HepG2 (cell line): ENCODE measurements around the gene FAT1. TPM values are rescaled to one million over a fixed set of nuclear protein-coding genes. Genes with fewer than 3 reads are reported as not detected.

Experiments
- ATAC-seq: fragments of 200-7000 bp; cut with Tn5 transposase; 3 replicates; pipeline ENCODE4 v1.9.1; 2020; ENCODE audit warnings: mild to moderate bottlenecking, moderate library complexity
- BruUV-seq: library from RNA; stranded (reverse); fragments of 400-500 nt; replicated peaks from 2 replicates; lab custom pipeline; 2021; lab: Mats Ljungman, UMichigan
- CTCF ChIA-PET: fragments of 300-600 bp; formaldehyde crosslinking; extraction: SDS; loops from one replicate; lab custom pipeline; 2021; ENCODE audit warnings: low total read pairs, inconsistent platforms, low intra/inter-chr PET ratio; lab: Yijun Ruan, JAX
- POLR2A ChIA-PET: fragments of 350-600 bp; sonication (Branson Sonifier 250); formaldehyde crosslinking; loops from one replicate; lab custom pipeline; 2020; ENCODE audit warnings: antibody characterized with exemption, inconsistent platforms; lab: Yijun Ruan, JAX
- DNase-seq: peaks from one replicate; pipeline ENCODE4 v3.0.0-alpha.2; 2015; ENCODE audit warnings: low spot score
- FAIRE-seq: peaks from 3 replicates; lab custom pipeline; 2011; peaks lifted over from hg19 to GRCh38; lab: Jason Lieb, UNC
- H2AFZ ChIP-seq: one replicate; pipeline ENCODE4 v1.6.1; 2011; ENCODE audit warnings: low read length, inconsistent platforms
- H3K27ac ChIP-seq: fragments of 300-600 bp; 3 replicates; pipeline ENCODE4 v1.8.0; 2011; ENCODE audit warnings: mixed run types, mild to moderate bottlenecking, mixed read lengths, low read length, inconsistent platforms; ENCODE audit not compliant: insufficient read depth; ENCODE audit errors: extremely low read length
- H3K27me3 ChIP-seq, 2 experiments: fragments of 200-600 bp in 1 of 2; 2 replicates in 1 of 2; 3 replicates in 1 of 2; pipeline versions ENCODE4 v1.6.0 to v1.8.0; 2011; ENCODE audit warnings: low read length in 2 of 2, mild to moderate bottlenecking in 2 of 2, moderate library complexity in 2 of 2, inconsistent platforms in 1 of 2; ENCODE audit not compliant: insufficient read depth in 2 of 2, control insufficient read depth in 1 of 2
- H3K36me3 ChIP-seq, 2 experiments: fragments of 200-600 bp in 1 of 2; replicated peaks in 1 of 2; 2 replicates in 1 of 2; 3 replicates in 1 of 2; pipeline versions ENCODE4 v1.5.1 to v1.8.0; 2011; ENCODE audit warnings: low read length in 2 of 2, inconsistent platforms in 1 of 2; ENCODE audit not compliant: insufficient read depth in 2 of 2, control insufficient read depth in 1 of 2
- H3K4me1 ChIP-seq: 2 replicates; pipeline ENCODE4 v1.5.1; 2012; ENCODE audit warnings: low read length, inconsistent platforms; ENCODE audit not compliant: insufficient read depth
- H3K4me2 ChIP-seq: 2 replicates; pipeline ENCODE4 v1.6.0; 2011; ENCODE audit warnings: low read depth, low read length, inconsistent platforms
- H3K4me3 ChIP-seq, 3 experiments: fragments of 200-600 bp in 1 of 3; sonication (generic), shearing (Covaris generic) in 1 of 3; replicated peaks in 1 of 3; 2 replicates each; pipeline ENCODE4 v1.5.1; 2011 to 2016; ENCODE audit warnings: low read length in 3 of 3, inconsistent platforms in 2 of 3, low read depth in 2 of 3, mild to moderate bottlenecking in 2 of 3, control low read depth in 1 of 3, mixed read lengths in 1 of 3; ENCODE audit not compliant: insufficient read depth in 1 of 3
- H3K79me2 ChIP-seq: one replicate; pipeline ENCODE4 v1.6.1; 2011; ENCODE audit warnings: low read length, inconsistent platforms; ENCODE audit not compliant: insufficient read depth
- H3K9ac ChIP-seq: 2 replicates; pipeline ENCODE4 v1.6.0; 2011; ENCODE audit warnings: mild to moderate bottlenecking, low read depth, low read length, inconsistent platforms; ENCODE audit not compliant: insufficient read depth
- H3K9me3 ChIP-seq: 2 replicates; pipeline ENCODE4 v1.5.1; 2012; ENCODE audit warnings: mild to moderate bottlenecking, low read length
- H4K20me1 ChIP-seq: 2 replicates; pipeline ENCODE4 v1.6.0; 2011; ENCODE audit warnings: inconsistent platforms, mild to moderate bottlenecking, low read length, moderate library complexity; ENCODE audit not compliant: insufficient read depth
- ATF1 ChIP-seq: IDR thresholded peaks from 2 replicates; pipeline ENCODE4 v1.6.1; 2016; ENCODE audit warnings: mild to moderate bottlenecking, control low read depth
- FOXA3 ChIP-seq: IDR thresholded peaks from 2 replicates; pipeline ENCODE4 v1.6.1; 2016; ENCODE audit warnings: missing genetic modification reagents, missing compliant biosample characterization
- GTF2F1 ChIP-seq: fragments of 150-350 bp; IDR thresholded peaks from 2 replicates; pipeline ENCODE4 v1.6.1; 2014; ENCODE audit warnings: low read length
- ZBTB7B ChIP-seq: sonication (generic); formaldehyde crosslinking; IDR thresholded peaks from 2 replicates; pipeline ENCODE4 v1.4.0; 2020; ENCODE audit warnings: missing genetic modification reagents
- ZFP62 ChIP-seq: sonication (generic); formaldehyde crosslinking; IDR thresholded peaks from 2 replicates; pipeline ENCODE4 v1.4.0; 2020; ENCODE audit warnings: missing genetic modification reagents
- ZNF260 ChIP-seq: sonication (generic); formaldehyde crosslinking; IDR thresholded peaks from 2 replicates; pipeline ENCODE4 v1.4.0; 2020; ENCODE audit warnings: missing genetic modification reagents, low read depth, mild to moderate bottlenecking, borderline replicate concordance
- ZNF777 ChIP-seq: sonication (generic); formaldehyde crosslinking; IDR thresholded peaks from 2 replicates; pipeline ENCODE4 v1.4.0; 2020; ENCODE audit warnings: missing genetic modification reagents
- WGBS: methylation state at CpG from one replicate; pipeline ENCODE4 v1.1.6; 2017; ENCODE audit warnings: low lambda C conversion rate; 5-methylcytosine and 5-hydroxymethylcytosine counted together
- in situ Hi-C: cut with HindIII; loops from 2 replicates; pipeline ENCODE4 v1.10.0; 2017; ENCODE audit warnings: low pct_unique_long_range_greater_than_20kb; ENCODE audit not compliant: extremely low pct_ligation_motif_present
- intact Hi-C: fragments of 100-400 bp; cut with micrococcal nuclease; formaldehyde crosslinking; loops from one replicate; pipeline ENCODE4 v1.10.0; 2022; ENCODE audit not compliant: unreplicated experiment
- polyA plus RNA-seq, 8 experiments: library from polyadenylated mRNA; depleted of rRNA in 3 of 8; stranded (reverse) in 7 of 8; unstranded in 1 of 8; fragments of >200 nt; fragmentation: Illumina TruSeq in 4 of 8; extraction: Trizol in 4 of 8; gene quantifications; 2 replicates each; pipeline versions ENCODE4 v1.2.1 to v1.2.3, GENCODE V29; 2011 to 2016; ENCODE audit warnings: low read depth in 4 of 8, missing spikeins in 1 of 8, mixed read lengths in 1 of 8; ENCODE audit not compliant: insufficient read depth in 1 of 8
- total RNA-seq, 5 experiments: library from RNA; depleted of rRNA; stranded (reverse); fragments of >200 nt; fragmentation: Illumina TruSeq; extraction: Trizol; gene quantifications; 2 replicates each; pipeline ENCODE4 v1.2.3, GENCODE V29; 2016; ENCODE audit warnings: low read depth in 1 of 5
- TF ChIP-seq, protein P1 (sequence below): sonication (generic); formaldehyde crosslinking; IDR thresholded peaks from 2 replicates; pipeline ENCODE4 v1.5.0; 2020; ENCODE audit warnings: mild to moderate bottlenecking, missing genetic modification reagents, borderline replicate concordance
- TF ChIP-seq, protein P2 (sequence below), 2 experiments: sonication (generic) in 1 of 2; formaldehyde crosslinking in 1 of 2; IDR thresholded peaks; 2 replicates each; pipeline versions ENCODE4 v1.4.0 to v1.6.1; 2016 to 2020; ENCODE audit warnings: borderline replicate concordance in 1 of 2, low read depth in 1 of 2, mild to moderate bottlenecking in 1 of 2, missing genetic modification reagents in 1 of 2
- TF ChIP-seq, protein P3 (sequence below): sonication (generic); formaldehyde crosslinking; IDR thresholded peaks from 2 replicates; pipeline ENCODE4 v1.5.0; 2020; ENCODE audit warnings: missing genetic modification reagents, mild to moderate bottlenecking, borderline replicate concordance

The FAT1 gene
- total and polyA plus RNA-seq, 2 of the 13 experiments (the other 11 are each of a cell fraction or from before 2014, with no cell fraction given), result 185 to 216 TPM

DNA sequence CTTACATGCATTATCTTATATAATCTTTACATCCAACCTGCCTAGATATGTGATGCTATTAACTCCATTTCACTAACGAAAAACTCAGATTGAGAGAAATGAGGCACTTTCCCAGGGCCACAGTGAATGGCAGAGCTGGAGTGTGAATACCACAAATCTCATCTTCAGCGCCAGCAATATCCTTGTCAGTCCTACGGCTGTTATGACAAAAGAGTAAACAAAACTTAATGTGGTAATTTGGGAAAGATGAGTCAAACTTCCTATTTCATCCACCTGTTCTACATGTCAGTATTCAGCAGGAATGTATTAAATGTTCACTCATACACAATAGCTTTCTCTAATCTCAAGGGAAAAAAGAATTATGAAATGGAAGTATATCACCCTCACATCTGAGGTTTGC is 56.9 kb downstream of the FAT1 start (continued):
- TF ChIP-seq, protein P1, sequence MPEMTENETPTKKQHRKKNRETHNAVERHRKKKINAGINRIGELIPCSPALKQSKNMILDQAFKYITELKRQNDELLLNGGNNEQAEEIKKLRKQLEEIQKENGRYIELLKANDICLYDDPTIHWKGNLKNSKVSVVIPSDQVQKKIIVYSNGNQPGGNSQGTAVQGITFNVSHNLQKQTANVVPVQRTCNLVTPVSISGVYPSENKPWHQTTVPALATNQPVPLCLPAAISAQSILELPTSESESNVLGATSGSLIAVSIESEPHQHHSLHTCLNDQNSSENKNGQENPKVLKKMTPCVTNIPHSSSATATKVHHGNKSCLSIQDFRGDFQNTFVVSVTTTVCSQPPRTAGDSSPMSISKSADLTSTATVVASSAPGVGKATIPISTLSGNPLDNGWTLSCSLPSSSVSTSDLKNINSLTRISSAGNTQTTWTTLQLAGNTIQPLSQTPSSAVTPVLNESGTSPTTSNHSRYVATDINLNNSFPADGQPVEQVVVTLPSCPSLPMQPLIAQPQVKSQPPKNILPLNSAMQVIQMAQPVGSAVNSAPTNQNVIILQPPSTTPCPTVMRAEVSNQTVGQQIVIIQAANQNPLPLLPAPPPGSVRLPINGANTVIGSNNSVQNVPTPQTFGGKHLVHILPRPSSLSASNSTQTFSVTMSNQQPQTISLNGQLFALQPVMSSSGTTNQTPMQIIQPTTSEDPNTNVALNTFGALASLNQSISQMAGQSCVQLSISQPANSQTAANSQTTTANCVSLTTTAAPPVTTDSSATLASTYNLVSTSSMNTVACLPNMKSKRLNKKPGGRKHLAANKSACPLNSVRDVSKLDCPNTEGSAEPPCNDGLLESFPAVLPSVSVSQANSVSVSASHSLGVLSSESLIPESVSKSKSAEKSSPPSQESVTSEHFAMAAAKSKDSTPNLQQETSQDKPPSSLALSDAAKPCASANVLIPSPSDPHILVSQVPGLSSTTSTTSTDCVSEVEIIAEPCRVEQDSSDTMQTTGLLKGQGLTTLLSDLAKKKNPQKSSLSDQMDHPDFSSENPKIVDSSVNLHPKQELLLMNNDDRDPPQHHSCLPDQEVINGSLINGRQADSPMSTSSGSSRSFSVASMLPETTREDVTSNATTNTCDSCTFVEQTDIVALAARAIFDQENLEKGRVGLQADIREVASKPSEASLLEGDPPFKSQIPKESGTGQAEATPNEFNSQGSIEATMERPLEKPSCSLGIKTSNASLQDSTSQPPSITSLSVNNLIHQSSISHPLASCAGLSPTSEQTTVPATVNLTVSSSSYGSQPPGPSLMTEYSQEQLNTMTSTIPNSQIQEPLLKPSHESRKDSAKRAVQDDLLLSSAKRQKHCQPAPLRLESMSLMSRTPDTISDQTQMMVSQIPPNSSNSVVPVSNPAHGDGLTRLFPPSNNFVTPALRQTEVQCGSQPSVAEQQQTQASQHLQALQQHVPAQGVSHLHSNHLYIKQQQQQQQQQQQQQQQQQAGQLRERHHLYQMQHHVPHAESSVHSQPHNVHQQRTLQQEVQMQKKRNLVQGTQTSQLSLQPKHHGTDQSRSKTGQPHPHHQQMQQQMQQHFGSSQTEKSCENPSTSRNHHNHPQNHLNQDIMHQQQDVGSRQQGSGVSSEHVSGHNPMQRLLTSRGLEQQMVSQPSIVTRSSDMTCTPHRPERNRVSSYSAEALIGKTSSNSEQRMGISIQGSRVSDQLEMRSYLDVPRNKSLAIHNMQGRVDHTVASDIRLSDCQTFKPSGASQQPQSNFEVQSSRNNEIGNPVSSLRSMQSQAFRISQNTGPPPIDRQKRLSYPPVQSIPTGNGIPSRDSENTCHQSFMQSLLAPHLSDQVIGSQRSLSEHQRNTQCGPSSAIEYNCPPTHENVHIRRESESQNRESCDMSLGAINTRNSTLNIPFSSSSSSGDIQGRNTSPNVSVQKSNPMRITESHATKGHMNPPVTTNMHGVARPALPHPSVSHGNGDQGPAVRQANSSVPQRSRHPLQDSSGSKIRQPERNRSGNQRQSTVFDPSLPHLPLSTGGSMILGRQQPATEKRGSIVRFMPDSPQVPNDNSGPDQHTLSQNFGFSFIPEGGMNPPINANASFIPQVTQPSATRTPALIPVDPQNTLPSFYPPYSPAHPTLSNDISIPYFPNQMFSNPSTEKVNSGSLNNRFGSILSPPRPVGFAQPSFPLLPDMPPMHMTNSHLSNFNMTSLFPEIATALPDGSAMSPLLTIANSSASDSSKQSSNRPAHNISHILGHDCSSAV (CRISPR knock-in tag), result no peak
- TF ChIP-seq FOXA3 (CRISPR knock-in tag), result no peak
- no peak for TF ChIP-seq ZBTB7B
- no peak for TF ChIP-seq ZFP62 (CRISPR knock-in tag)
- TF ChIP-seq ATF1 (CRISPR knock-in tag), result no peak
- TF ChIP-seq, all 625 proteins: peak for 0

DNA sequence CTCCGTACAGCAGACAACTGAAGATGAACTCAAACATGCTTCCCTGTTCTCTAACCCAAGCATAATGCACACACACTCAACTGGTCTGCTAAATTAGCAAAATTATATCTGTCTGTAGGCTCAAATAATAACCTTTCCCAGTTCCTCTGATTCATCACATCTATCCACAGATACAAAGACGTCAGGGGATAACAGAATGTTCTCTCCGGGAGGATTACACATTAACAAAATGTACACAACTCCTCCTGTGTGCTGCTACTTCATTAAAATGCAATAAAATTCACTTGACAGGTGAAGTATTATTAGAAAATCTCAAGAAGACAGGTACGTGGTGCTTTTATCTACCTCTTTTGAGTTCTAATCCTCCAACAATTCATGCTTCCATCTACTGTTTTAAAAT is 57.4 kb downstream of the FAT1 start:
- BruUV-seq, result no TSS peak
- no peak; the same call in 2 of the 3 replicates for ATAC-seq

More for the DNA sequence above, 57.4 kb downstream of the FAT1 start:
- WGBS, result 59% methylated on average over 4 of the region's 4 CpGs
- POLR2A ChIA-PET, result no interaction called here
- peaks cover 72% of the 10 kb centered on the region for H3K79me2 ChIP-seq
- no peak overlapping the region for H3K27ac ChIP-seq
- intact Hi-C loops, result no loop called here
- no peak overlapping the region for H3K4me3 ChIP-seq
- H3K4me1 ChIP-seq, result peaks cover 16% of the 10 kb centered on the region
- H3K4me2 ChIP-seq, result no peak overlapping the region
- H4K20me1 ChIP-seq, result peaks cover 36% of the 10 kb centered on the region
- DNase-seq, result no peak
- TF ChIP-seq, protein P2, sequence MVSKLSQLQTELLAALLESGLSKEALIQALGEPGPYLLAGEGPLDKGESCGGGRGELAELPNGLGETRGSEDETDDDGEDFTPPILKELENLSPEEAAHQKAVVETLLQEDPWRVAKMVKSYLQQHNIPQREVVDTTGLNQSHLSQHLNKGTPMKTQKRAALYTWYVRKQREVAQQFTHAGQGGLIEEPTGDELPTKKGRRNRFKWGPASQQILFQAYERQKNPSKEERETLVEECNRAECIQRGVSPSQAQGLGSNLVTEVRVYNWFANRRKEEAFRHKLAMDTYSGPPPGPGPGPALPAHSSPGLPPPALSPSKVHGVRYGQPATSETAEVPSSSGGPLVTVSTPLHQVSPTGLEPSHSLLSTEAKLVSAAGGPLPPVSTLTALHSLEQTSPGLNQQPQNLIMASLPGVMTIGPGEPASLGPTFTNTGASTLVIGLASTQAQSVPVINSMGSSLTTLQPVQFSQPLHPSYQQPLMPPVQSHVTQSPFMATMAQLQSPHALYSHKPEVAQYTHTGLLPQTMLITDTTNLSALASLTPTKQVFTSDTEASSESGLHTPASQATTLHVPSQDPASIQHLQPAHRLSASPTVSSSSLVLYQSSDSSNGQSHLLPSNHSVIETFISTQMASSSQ (IDR thresholded peaks at IDR 0.05; ENCODE audit: low read depth), result peak; percentile 23; the same call in 1 of the 2 replicates
- TF ChIP-seq, protein P2 (CRISPR knock-in tag; IDR thresholded peaks at IDR 0.05; ENCODE audit: borderline replicate concordance), result no peak
- no peak for TF ChIP-seq ZNF777
- TF ChIP-seq ZNF260 (CRISPR knock-in tag), result no peak
- no peak for TF ChIP-seq GTF2F1
- TF ChIP-seq, protein P3, sequence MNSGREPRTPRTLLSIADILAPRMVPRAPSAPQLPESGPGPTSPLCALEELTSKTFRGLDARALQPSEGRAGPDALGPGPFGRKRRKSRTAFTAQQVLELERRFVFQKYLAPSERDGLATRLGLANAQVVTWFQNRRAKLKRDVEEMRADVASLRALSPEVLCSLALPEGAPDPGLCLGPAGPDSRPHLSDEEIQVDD (CRISPR knock-in tag), result no peak
- CTCF ChIA-PET, result no interaction called here
- no peak overlapping the region for H3K9ac ChIP-seq
- H3K36me3 ChIP-seq, result peaks cover 16 to 62% of the 10 kb centered on the region in 2 experiments
- no peak overlapping the region for H2AFZ ChIP-seq
- no peaks in the 10 kb centered on the region for H3K9me3 ChIP-seq
- no peaks in the 10 kb centered on the region for H3K27me3 ChIP-seq
- FAIRE-seq, result no peak
- in situ Hi-C loops, result no loop called here
